Activated B cell treated with CpG ODN at 0.5 μM for 24 hours (primary cell): ENCODE data around the gene ARHGAP15. TPM values are rescaled to one million over a fixed set of nuclear protein-coding genes. Genes with fewer than 3 reads are reported as not detected.

Experiments
- ATAC-seq: fragments of 200-7000 bp; cut with Tn5 transposase; one replicate; pipeline ENCODE4 v1.10.0; 2021; ENCODE audit warnings: low read depth, mild to moderate bottlenecking, moderate library complexity
- CTCF ChIA-PET: fragments of 350-600 bp; sonication (Branson Sonifier 250); formaldehyde crosslinking; loops from one replicate; lab custom pipeline; 2021; ENCODE audit warnings: antibody characterized with exemption; lab: Charles Lee
- POLR2A ChIA-PET: fragments of 350-600 bp; sonication (Branson Sonifier 250); formaldehyde crosslinking; loops from one replicate; lab custom pipeline; 2021; ENCODE audit warnings: antibody characterized with exemption; lab: Charles Lee
- DNase-seq: peaks from one replicate; pipeline ENCODE4 v3.0.0; 2022
- H3K27ac Mint-ChIP-seq: one replicate; pipeline ENCODE4 v1.8.0; 2020; ENCODE audit warnings: mixed read lengths
- H3K27me3 Mint-ChIP-seq: one replicate; pipeline ENCODE4 v1.8.0; 2021; ENCODE audit warnings: mixed read lengths
- H3K36me3 Mint-ChIP-seq: one replicate; pipeline ENCODE4 v1.8.0; 2021; ENCODE audit warnings: low read depth, mixed read lengths
- H3K4me1 Mint-ChIP-seq: one replicate; pipeline ENCODE4 v1.8.0; 2021; ENCODE audit warnings: mixed read lengths
- H3K4me3 Mint-ChIP-seq: one replicate; pipeline ENCODE4 v1.8.0; 2020; ENCODE audit warnings: mild to moderate bottlenecking, mixed read lengths
- H3K9me3 Mint-ChIP-seq: one replicate; pipeline ENCODE4 v1.8.0; 2020; ENCODE audit warnings: mixed read lengths
- intact Hi-C: fragments of 100-400 bp; cut with micrococcal nuclease; formaldehyde crosslinking; loops from one replicate; pipeline ENCODE4 v1.15.1; 2024
- total RNA-seq: library from RNA; stranded (reverse); gene quantifications from 2 replicates; pipeline ENCODE4 v1.2.3, GENCODE V29; 2022
- TF ChIP-seq, protein P1 (sequence below): fragments of 200-600 bp; IDR thresholded peaks from one replicate; pipeline ENCODE4 v1.8.0; 2022; ENCODE audit warnings: antibody characterized with exemption, mild to moderate bottlenecking

ARHGAP15 gene
- total RNA-seq, 1 donor from 2014 or later: 112 TPM

GRCh38 chr2:143726151-143726845 is 597.1 kb downstream of the ARHGAP15 start:
- no peak for DNase-seq
- intact Hi-C loops: no loop called here
- Mint-ChIP-seq H3K9me3 (no peaks in the 10 kb centered on the region), H3K36me3 (peaks cover 46% of the 10 kb centered on the region), H3K27me3 (no peaks in the 10 kb centered on the region), H3K27ac (no peak overlapping the region), H3K4me3 (no peak overlapping the region), H3K4me1 (peaks cover 30% of the 10 kb centered on the region)
- ChIA-PET CTCF (no interaction called here), POLR2A (interaction anchor here (0.9 kb wide), 1 partner anchor 793 kb away, joined by 3 read pairs; the partner anchor contains the start of gene ZEB2)
- no peak for ATAC-seq
- TF ChIP-seq, protein P1, sequence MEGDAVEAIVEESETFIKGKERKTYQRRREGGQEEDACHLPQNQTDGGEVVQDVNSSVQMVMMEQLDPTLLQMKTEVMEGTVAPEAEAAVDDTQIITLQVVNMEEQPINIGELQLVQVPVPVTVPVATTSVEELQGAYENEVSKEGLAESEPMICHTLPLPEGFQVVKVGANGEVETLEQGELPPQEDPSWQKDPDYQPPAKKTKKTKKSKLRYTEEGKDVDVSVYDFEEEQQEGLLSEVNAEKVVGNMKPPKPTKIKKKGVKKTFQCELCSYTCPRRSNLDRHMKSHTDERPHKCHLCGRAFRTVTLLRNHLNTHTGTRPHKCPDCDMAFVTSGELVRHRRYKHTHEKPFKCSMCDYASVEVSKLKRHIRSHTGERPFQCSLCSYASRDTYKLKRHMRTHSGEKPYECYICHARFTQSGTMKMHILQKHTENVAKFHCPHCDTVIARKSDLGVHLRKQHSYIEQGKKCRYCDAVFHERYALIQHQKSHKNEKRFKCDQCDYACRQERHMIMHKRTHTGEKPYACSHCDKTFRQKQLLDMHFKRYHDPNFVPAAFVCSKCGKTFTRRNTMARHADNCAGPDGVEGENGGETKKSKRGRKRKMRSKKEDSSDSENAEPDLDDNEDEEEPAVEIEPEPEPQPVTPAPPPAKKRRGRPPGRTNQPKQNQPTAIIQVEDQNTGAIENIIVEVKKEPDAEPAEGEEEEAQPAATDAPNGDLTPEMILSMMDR: no peak

- POLR2A ChIA-PET: no interaction called here
- ATAC-seq: no peak
- no peak overlapping the region for H3K4me3 Mint-ChIP-seq
- H3K27me3 Mint-ChIP-seq: no peaks in the 10 kb centered on the region
- no peak overlapping the region for H3K27ac Mint-ChIP-seq
- TF ChIP-seq, protein P1: no peak
- peaks cover 46% of the 10 kb centered on the region for H3K36me3 Mint-ChIP-seq
- DNase-seq: no peak
- no peaks in the 10 kb centered on the region for H3K9me3 Mint-ChIP-seq
- CTCF ChIA-PET: no interaction called here
- peaks cover 41% of the 10 kb centered on the region for H3K4me1 Mint-ChIP-seq
- intact Hi-C loops: no loop called here
These were observed 599.3 kb downstream of the ARHGAP15 start for GRCh38 chr2:143728498-143728897.

DNA sequence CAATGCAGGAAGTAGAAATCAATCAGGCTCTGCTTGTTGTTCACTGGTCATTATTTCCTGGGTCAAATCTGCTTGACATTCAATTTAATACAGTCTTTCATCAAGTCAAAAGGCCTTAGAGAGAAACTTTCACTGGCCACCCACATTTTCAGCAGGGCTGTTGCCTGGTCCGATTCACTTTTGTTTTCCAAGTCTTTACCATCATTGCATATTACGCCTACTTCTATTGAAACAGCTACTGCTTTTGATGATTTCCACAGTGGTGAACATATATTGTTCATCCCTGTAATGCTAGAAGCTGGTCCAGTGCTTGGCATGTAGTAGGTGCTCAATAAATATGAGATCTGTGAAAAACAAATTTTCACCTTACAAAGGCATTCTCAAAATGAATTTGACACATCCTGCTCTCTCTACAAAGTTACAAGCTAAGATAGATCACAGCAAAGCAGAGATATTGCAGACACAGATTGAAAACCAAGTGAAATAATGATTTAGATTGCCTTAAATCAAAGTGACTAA is 600.1 kb downstream of the ARHGAP15 start:
- Mint-ChIP-seq H3K4me1 (peaks cover 41% of the 10 kb centered on the region), H3K9me3 (no peaks in the 10 kb centered on the region), H3K27me3 (no peaks in the 10 kb centered on the region), H3K4me3 (peak overlapping the region; percentile 16), H3K27ac (peak overlapping the region; percentile 73), H3K36me3 (peaks cover 46% of the 10 kb centered on the region)
- TF ChIP-seq, protein P1: no peak
- ChIA-PET POLR2A (no interaction called here), CTCF (no interaction called here)
- intact Hi-C loops: no loop called here
- ATAC-seq (no peak), DNase-seq (no peak)

- Mint-ChIP-seq H3K4me1 (peaks cover 41% of the 10 kb centered on the region), H3K4me3 (peak overlapping the region; percentile 64), H3K27me3 (no peaks in the 10 kb centered on the region), H3K9me3 (no peaks in the 10 kb centered on the region), H3K36me3 (peaks cover 42% of the 10 kb centered on the region), H3K27ac (peak overlapping the region; percentile 73)
- CTCF ChIA-PET: no interaction called here
- DNase-seq (no peak), ATAC-seq (peak; percentile 77)
- intact Hi-C loops: loop anchor here (2.0 kb wide), 1 partner anchor 788 kb away; no protein-coding TSS in a partner anchor
- TF ChIP-seq, protein P1: no peak
- POLR2A ChIA-PET: no interaction called here
These were observed 601.1 kb downstream of the ARHGAP15 start for GRCh38 chr2:143730155-143730952.

DNA sequence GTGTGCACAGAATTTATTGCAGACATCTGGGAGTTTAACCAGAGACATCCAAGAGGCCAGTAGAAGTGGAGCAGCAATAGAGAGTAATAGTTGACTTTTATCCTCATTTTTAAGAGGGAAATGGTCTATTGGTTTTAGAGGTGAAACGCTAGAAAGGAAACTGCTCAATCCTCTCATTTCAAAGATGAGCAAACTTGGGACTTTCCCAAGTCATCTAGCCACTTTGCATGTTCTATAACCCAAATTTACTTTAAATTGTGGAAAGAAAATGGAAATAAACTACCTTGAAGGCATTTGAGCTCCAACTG is 601.7 kb downstream of the ARHGAP15 start:
- CTCF ChIA-PET: no interaction called here
- H3K4me3 Mint-ChIP-seq: no peak overlapping the region
- intact Hi-C loops: loop anchor here (1.0 to 2.0 kb wide), 2 partner anchors 144 to 788 kb away; no protein-coding TSS in a partner anchor
- H3K4me1 Mint-ChIP-seq: peaks cover 41% of the 10 kb centered on the region
- H3K27ac Mint-ChIP-seq: peak overlapping the region; percentile 68
- DNase-seq (no peak), ATAC-seq (peak; percentile 23)
- POLR2A ChIA-PET: no interaction called here
- TF ChIP-seq, protein P1: no peak
- peaks cover 44% of the 10 kb centered on the region for H3K36me3 Mint-ChIP-seq
- no peaks in the 10 kb centered on the region for H3K27me3 Mint-ChIP-seq
- no peaks in the 10 kb centered on the region for H3K9me3 Mint-ChIP-seq
